Urinary bladder (tissue), 4 donors: ENCODE measurements around the gene QKI. TPM values are rescaled to one million over a fixed set of nuclear protein-coding genes. Genes with fewer than 3 reads are reported as not detected.
A peak's percentile ranks its signal among the peaks of the same experiment; 100 is the strongest.

ENCODE experiments used
- DNase-seq: peaks from one replicate; pipeline ENCODE4 v3.0.0-alpha.2; 2015; ENCODE audit errors: extremely low spot score
- H3K27ac ChIP-seq: one replicate; pipeline ENCODE4 v1.5.1; 2013; ENCODE audit warnings: low read depth, mild to moderate bottlenecking, moderate library complexity
- H3K36me3 ChIP-seq: one replicate; pipeline ENCODE4 v1.6.1; 2013; ENCODE audit warnings: mild to moderate bottlenecking, moderate library complexity; ENCODE audit not compliant: insufficient read depth
- H3K4me1 ChIP-seq: one replicate; pipeline ENCODE4 v1.6.1; 2013; ENCODE audit warnings: mild to moderate bottlenecking, moderate library complexity; ENCODE audit not compliant: insufficient read depth
- H3K4me3 ChIP-seq: one replicate; pipeline ENCODE4 v1.5.1; 2013; ENCODE audit warnings: low read depth, low read length
- WGBS: extraction: QIAGEN DNeasy Blood & Tissue Kit; methylation state at CpG from one replicate; pipeline ENCODE4 v1.1.7; 2013; 5-methylcytosine and 5-hydroxymethylcytosine counted together
- polyA plus RNA-seq: library from polyadenylated mRNA; stranded (reverse); fragments of 200-250 nt; gene quantifications from one replicate; pipeline ENCODE4 v1.2.3, GENCODE V29; 2013
- total RNA-seq: library from RNA; depleted of rRNA; stranded (reverse); fragments of >200 nt; gene quantifications from one replicate; pipeline ENCODE4 v1.2.3, GENCODE V29; 2014
- donor health status: healthy with polysubstance abuse.
- donor health status: healthy.

The QKI gene
- total and polyA plus RNA-seq, 2 donors = 72.2 to 185 TPM

DNA sequence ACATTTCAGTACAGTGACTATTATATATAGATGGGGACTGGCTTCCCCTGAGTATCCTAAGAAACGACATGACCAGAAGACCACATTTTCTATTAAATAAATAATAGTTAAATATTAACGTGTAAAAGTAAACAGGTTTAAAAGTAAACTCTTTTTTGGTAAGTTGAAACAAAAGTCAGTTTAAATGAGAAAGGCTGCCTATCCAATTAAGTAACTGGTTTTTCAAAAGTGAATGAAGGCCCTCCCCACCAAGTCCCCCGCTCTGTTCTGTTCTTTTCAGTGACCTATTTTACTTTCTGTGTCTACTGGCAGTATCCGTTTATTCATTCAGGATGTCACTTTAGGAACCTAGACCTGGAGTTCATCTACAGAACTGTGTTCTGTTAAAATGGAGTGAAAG lies 32.0 kb downstream of the QKI start:
- WGBS = 64% methylated on average over 4 of the region's 4 CpGs
- Histone ChIP-seq H3K36me3 (no peaks in the 10 kb centered on the region), H3K27ac (no peak overlapping the region), H3K4me1 (no peaks in the 10 kb centered on the region), H3K4me3 (no peak overlapping the region)
- DNase-seq = no peak

DNA sequence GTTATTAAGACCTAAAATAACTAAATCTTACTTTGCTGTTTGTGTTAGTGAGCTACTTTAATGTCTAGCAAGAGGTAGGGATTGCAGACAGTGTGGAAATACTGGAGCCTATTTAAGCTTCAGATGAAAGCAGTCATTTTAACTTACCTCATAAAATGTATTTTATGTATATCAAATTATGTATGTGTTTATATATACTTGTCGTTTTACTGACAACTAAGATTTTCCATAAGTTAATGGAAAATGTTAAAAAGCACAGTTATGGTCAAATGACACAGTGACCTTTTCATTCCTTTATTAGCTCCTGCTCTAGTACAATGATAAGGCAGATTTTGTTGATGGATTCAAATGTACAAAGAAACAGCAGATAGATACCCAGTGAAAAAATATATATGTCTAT lies 34.6 kb downstream of the QKI start:
- no peak for DNase-seq
- H3K4me1 ChIP-seq = no peaks in the 10 kb centered on the region
- H3K36me3 ChIP-seq = no peaks in the 10 kb centered on the region
- H3K27ac ChIP-seq = no peak overlapping the region
- WGBS = 8% methylated on average over 1 of the region's 1 CpG
- no peak overlapping the region for H3K4me3 ChIP-seq

DNA sequence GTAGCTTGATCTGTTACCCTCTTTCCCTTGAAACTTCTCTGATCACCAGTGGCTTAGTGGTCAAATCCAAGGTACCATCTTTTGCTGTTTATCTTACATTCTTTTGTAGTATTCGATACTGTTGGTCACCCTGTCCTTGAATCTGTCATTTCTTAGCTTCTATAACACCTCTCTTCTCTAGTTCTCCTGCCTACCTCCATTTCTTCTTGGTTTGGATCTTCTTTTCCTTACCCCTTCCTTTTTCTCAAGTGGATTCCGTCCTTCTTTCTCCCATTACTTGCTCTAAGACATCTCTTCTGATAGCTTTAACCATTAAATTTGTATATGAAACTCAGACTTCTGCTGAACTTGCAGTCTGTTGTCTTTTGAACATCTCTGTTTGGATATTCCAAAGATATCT lies 39.9 kb downstream of the QKI start:
- WGBS = 94% methylated on average over 2 of the region's 2 CpGs
- Histone ChIP-seq H3K4me3 (no peak overlapping the region), H3K27ac (no peak overlapping the region), H3K36me3 (no peaks in the 10 kb centered on the region), H3K4me1 (peaks cover 1% of the 10 kb centered on the region)
- DNase-seq = no peak

DNA sequence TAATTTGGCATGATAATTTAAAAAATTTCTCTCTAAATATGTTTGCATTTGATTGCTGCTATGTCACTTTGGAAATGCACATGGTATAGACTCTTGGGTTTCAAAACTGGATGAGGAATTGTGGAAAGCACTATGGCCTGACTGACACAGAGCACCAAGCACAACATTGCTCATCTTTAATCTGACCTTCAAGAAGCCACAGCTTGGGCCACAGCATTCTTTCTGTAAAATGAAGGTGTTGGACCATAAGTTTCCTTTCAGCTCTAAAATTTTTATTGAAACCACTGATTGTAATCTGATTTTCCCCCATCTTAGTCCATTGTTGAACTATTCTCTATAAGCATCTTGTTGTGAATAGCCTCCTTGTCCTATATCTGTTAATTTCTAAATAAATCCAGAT lies 41.0 kb downstream of the QKI start:
- Histone ChIP-seq H3K27ac (no peak overlapping the region), H3K4me1 (peaks cover 1% of the 10 kb centered on the region)
- no peak for DNase-seq

DNA sequence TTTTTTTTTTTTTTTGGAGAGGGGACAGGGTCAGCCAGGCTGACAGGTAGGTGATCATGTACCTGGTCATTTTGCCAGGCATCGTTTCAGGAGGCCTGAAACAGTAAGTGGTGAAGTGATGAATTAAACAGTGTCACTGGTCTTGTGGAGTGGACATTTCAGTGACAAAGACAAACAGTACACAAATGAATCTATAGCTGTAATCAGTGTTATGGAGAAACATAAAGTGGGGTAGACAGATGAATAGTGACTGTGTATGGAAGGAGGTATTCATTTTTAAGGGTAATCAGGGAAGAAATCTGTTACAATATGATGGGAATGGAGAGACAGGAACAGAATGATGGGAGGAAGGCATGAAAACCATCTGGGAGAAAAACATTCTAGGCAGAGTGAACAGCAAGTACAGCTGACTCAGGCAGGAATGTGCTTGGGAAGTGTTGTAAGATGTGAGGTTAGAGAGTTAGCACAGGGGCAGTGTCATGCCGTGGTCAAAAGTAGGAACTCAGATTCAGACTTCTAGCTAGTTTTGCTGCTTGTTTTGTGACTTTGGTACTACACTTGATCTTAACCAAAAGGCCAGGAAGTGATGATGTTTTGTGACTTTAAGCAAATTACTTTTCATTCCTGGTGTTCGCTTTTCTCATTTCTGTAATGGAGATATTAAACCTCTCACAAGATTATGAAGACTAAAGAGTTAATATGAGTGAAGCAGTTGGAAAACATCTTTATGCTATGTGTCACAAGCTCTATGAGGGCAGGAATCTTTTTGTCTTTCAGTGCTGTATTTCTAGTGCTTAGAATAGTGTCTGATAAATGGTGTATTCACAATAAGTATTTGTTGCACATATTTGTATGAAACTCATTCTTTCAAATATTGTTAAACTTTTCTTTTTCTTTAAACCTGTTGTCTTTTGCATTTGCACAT lies 43.4 kb downstream of the QKI start:
- Histone ChIP-seq H3K4me3 (no peak overlapping the region), H3K4me1 (peaks cover 1% of the 10 kb centered on the region), H3K36me3 (no peaks in the 10 kb centered on the region), H3K27ac (no peak overlapping the region)
- WGBS = 77% methylated on average over 3 of the region's 3 CpGs
- DNase-seq = no peak

More for the DNA sequence above, 41.0 kb downstream of the QKI start:
- Histone ChIP-seq H3K36me3 (no peaks in the 10 kb centered on the region), H3K4me3 (no peak overlapping the region)

DNA sequence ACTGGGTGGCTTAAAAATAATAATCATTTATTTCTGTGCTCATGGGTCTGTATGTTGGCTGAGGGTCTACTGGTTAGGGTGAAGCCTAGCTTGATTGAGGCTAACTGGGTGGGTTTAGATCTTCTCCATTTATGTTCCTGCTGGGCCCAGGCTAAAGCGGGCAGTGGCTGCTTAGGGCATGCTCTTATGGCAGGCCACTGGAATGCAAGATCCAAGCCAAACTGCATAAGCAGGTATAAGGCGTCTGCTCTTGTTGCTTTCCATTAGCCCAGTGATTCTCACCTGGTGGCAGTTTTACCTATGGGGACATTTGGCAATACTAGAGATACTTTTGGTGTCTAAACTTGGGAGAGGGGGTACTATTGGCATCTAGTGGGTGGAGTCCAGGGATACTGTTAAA lies 44.5 kb downstream of the QKI start:
- Histone ChIP-seq H3K36me3 (no peaks in the 10 kb centered on the region), H3K4me1 (peaks cover 1% of the 10 kb centered on the region), H3K4me3 (no peak overlapping the region), H3K27ac (no peak overlapping the region)
- WGBS = 96% methylated on average over 2 of the region's 2 CpGs
- DNase-seq = no peak

DNA sequence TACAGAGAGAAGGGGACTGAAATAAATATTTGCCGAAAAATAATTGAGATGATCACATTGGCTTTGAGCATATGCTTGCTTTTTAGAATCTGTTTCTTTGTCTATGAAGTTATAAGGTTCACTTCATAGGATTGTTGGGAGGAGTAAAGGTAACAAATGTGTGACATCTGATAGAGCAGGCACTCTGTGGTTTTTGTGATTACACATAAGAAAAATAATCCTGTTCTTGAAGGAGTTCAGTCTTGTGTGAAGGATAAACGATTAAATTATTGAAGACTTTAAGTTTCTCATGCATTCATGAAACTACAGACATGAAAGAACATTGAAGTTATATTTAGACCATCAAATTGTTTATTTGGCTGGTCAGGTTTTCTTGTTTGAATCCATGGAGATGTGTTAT lies 45.0 kb downstream of the QKI start:
- DNase-seq = no peak
- Histone ChIP-seq H3K36me3 (no peaks in the 10 kb centered on the region), H3K4me3 (no peak overlapping the region), H3K27ac (no peak overlapping the region), H3K4me1 (peaks cover 1% of the 10 kb centered on the region)
- WGBS = 84% methylated on average over 2 of the region's 2 CpGs

DNA sequence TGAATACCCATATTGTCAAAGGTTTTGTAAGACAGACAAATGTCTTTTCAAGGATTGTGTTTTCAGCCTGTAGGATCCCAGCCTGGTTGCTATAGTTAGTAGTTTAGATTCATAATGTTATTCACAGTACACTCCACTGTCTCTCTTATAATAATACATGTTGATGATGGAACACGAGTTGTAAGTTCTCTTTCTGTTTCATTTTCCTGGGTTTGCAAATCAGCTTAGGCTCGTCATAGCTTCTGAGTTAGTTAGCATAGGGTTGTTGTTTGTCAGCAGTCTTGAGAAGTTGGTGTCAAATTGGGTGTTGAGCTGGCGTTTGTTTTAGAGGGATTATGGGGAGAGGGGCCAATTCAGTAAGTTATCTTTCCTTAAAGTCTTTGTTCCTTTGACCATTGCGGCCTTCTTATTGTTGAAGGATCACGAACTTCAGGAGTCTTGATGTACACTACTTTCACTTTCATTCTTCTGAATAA lies 45.8 kb downstream of the QKI start:
- Histone ChIP-seq H3K36me3 (no peaks in the 10 kb centered on the region), H3K4me3 (peak overlapping the region; percentile 40), H3K4me1 (peaks cover 1% of the 10 kb centered on the region), H3K27ac (no peak overlapping the region)
- WGBS = 51% methylated on average over 5 of the region's 5 CpGs
- no peak for DNase-seq

DNA sequence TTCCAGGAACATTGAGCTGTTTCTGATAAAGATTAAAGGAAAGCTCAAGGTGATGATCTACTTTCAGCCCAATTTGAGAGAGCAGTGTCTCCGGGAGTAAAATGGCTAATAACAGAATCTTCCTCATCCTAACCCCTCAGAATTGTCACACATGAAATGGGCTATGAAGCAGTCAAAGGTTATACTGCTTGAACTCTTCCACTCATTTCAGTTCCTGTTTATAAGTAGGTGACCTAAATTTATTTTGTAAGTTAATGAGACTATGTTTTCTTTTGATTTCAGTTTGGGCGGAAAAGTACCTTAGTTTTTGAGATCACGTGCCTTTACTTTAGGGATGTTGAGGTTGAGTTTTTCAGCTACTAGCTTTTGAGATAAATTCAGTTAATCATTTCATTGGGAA lies 47.2 kb downstream of the QKI start:
- Histone ChIP-seq H3K4me3 (no peak overlapping the region), H3K27ac (no peak overlapping the region), H3K4me1 (peaks cover 1% of the 10 kb centered on the region), H3K36me3 (no peaks in the 10 kb centered on the region)
- 86% methylated on average over 3 of the region's 3 CpGs for WGBS
- DNase-seq = no peak

DNA sequence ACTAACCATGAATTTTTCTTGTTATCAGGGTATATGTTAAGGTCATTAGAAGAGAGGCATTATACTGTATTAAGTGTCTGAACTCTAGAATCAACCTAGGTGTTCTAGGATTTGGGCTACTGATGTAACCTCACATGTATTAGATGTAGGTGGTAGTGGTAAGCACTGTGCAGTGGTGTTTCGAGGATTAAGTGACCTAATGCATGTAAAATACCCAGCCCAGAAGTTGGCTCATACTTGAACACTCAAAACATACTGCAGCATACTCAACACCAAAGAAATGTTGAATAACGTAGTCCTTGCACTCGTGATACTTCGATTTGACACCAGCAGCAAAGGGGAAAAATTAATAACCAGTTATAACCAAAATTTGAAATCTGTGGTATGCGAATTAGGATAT lies 48.7 kb downstream of the QKI start:
- 93% methylated on average over 5 of the region's 5 CpGs for WGBS
- no peaks in the 10 kb centered on the region for H3K4me1 ChIP-seq
- DNase-seq = no peak
- H3K27ac ChIP-seq = no peak overlapping the region
- H3K36me3 ChIP-seq = no peaks in the 10 kb centered on the region
- no peak overlapping the region for H3K4me3 ChIP-seq

DNA sequence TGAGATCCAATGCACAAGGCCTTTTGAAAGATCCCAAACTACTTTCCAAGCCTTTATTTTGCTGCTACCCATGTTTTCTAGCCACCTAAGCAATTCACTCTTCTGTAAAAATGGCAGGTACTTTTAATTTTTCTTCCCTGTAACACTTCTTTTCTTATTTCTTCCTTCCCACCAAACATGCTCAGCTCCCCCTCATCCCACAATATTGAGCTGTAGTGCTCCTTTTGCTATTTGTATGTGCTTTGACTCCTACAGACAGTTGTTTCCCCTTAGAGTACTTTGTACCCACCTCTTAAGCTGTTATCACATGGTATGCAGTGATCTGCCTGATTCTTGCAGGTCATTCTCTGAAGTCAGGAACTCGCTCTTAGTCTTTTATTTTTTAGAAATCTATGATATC lies 49.3 kb downstream of the QKI start:
- Histone ChIP-seq H3K27ac (no peak overlapping the region), H3K4me1 (no peaks in the 10 kb centered on the region), H3K4me3 (no peak overlapping the region), H3K36me3 (no peaks in the 10 kb centered on the region)
- DNase-seq = no peak
- WGBS = 96% methylated on average over 1 of the region's 1 CpG

DNA sequence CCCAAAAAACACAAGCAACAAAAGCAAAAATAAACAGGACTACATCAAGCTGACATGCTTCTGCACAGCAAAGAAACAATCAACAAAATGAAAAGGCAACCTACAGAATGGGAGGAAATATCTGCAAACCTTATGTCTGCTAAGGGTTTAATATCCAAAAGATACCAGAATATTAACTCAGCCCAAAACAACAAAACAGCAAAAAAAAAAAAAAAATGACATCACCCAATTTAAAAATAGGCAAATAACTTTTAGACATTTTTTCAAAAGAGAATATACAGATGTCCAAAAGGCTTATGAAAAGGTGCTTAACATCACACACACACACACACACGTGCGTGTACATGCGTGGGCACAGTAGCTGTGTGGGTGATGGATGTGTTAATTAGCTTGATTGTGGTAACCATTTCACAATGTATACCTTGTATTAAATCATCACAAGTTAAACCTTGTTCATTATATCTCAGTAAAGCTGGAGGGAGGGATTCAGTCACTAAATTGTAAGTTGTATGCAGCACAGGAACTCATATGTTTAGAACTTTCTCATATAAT lies 52.4 kb downstream of the QKI start:
- 95% methylated on average over 3 of the region's 3 CpGs for WGBS

DNA sequence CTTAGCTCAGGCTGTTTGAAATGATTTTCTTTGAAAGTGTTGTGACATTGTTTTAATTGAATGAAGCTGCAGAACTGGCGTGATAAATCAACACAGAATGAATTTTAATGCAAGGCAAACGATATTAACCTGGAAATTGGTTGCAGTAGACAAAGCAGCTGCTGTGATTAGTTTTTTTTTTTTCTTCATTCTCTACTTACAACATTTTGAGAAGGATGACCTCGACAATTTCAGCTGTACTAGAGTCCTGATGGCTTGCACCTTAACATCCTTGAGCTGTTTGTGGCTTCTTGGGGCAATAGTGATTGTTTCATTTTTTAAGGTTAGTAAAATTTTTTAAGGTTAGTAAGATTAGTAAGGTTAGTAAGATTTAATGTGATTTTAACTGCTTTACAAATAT lies 54.2 kb downstream of the QKI start:
- Histone ChIP-seq H3K4me1 (no peaks in the 10 kb centered on the region), H3K36me3 (no peaks in the 10 kb centered on the region), H3K27ac (no peak overlapping the region), H3K4me3 (no peak overlapping the region)
- 85% methylated on average over 3 of the region's 3 CpGs for WGBS
- no peak for DNase-seq

More for the DNA sequence above, 52.4 kb downstream of the QKI start:
- Histone ChIP-seq H3K27ac (no peak overlapping the region), H3K4me1 (no peaks in the 10 kb centered on the region), H3K4me3 (no peak overlapping the region), H3K36me3 (no peaks in the 10 kb centered on the region)
- DNase-seq = no peak

DNA sequence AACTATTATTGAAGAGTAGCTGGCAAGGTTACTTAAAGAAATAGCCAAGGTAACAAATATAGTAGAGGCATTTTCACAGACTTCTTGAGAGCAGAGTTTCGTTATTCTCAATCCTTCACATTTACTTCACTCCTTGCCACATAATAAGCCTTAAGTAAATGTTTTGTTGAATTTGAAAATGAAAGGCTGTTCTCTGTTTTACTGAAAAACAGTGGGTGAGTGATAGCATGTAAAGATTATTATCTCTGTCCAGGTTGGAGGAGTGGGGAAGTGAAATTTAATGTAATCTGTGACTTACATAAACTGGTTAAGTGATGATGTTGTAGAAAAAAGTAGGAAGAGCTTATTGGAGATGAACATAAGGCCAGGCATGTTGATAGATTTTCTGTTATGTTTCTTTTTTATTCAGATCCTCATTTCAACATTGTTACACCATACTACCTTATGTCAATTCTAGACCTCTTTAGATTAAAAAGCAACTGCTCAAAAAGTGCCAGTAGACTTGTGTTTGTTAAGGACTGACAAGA lies 55.0 kb downstream of the QKI start:
- no peaks in the 10 kb centered on the region for H3K36me3 ChIP-seq
- H3K4me3 ChIP-seq = no peak overlapping the region
- H3K27ac ChIP-seq = no peak overlapping the region
- 94% methylated on average over 1 of the region's 1 CpG for WGBS
- no peaks in the 10 kb centered on the region for H3K4me1 ChIP-seq
- no peak for DNase-seq
